Choroid plexus epithelial cell (primary cell): ENCODE results near the gene SPATA13.

Source experiments
- DNase-seq: peaks from one replicate; pipeline ENCODE4 v3.0.0-alpha.2; 2010; ENCODE audit warnings: low read depth
- H3K4me3 ChIP-seq: 2 replicates; pipeline ENCODE4 v1.5.1; 2011; ENCODE audit warnings: low read depth, mild to moderate bottlenecking, control low read depth, low read length, moderate library complexity
- CTCF ChIP-seq: conservative IDR thresholded peaks from 2 replicates; pipeline ENCODE4 v1.5.1; 2011; ENCODE audit warnings: low read depth, mild to moderate bottlenecking, control low read depth, inconsistent platforms, low read length, moderate library complexity

SPATA13 gene

GRCh38 chr13:24192811-24193162 is 32.3 kb downstream of the SPATA13 start:
- no peak overlapping the region for H3K4me3 ChIP-seq
- no peak for DNase-seq
- no peak for TF ChIP-seq CTCF

GRCh38 chr13:24194447-24194846 is 33.9 kb downstream of the SPATA13 start:
- no peak for DNase-seq
- H3K4me3 ChIP-seq = no peak overlapping the region
- TF ChIP-seq CTCF = no peak

GRCh38 chr13:24195626-24196025 is 35.1 kb downstream of the SPATA13 start:
- TF ChIP-seq CTCF = no peak
- no peak overlapping the region for H3K4me3 ChIP-seq
- DNase-seq = no peak

GRCh38 chr13:24196593-24197197 is 36.2 kb downstream of the SPATA13 start:
- TF ChIP-seq CTCF = no peak
- DNase-seq = no peak
- no peak overlapping the region for H3K4me3 ChIP-seq

GRCh38 chr13:24199016-24199415 is 38.5 kb downstream of the SPATA13 start:
- no peak for DNase-seq
- H3K4me3 ChIP-seq = no peak overlapping the region
- TF ChIP-seq CTCF = no peak

- no peak overlapping the region for H3K4me3 ChIP-seq
- no peak for DNase-seq
- no peak for TF ChIP-seq CTCF
Measured at GRCh38 chr13:24202215-24202614, 41.7 kb downstream of the SPATA13 start.

- H3K4me3 ChIP-seq = no peak overlapping the region
- no peak for TF ChIP-seq CTCF
- DNase-seq = no peak
Measured at GRCh38 chr13:24203273-24203672, 42.8 kb downstream of the SPATA13 start.
